Activated T-helper 1 cell treated with anti-CD3 and anti-CD28 coated beads, Interleukin-12 subunit alpha, Interleukin-12 subunit beta, Interleukin-2, Interleukin-4 antibody, amounts not matched to agents 30 ng/mL and 10 ng/mL and 1 ng/mL, durations not matched to agents 14 hours and 24 hours and 36 hours (primary cell): Measurements from ENCODE around the gene C16orf96. TPM values are rescaled to one million over a fixed set of nuclear protein-coding genes. Genes with fewer than 3 reads are reported as not detected.

Experiments
- DNase-seq: peaks from one replicate; pipeline ENCODE4 v3.0.0; 2021; ENCODE audit warnings: low spot score
- H3K27ac Mint-ChIP-seq: one replicate; pipeline ENCODE4 v1.8.0; 2021; ENCODE audit warnings: mild to moderate bottlenecking, mixed read lengths
- H3K27me3 Mint-ChIP-seq: one replicate; pipeline ENCODE4 v1.8.0; 2022; ENCODE audit warnings: mild to moderate bottlenecking, moderate library complexity, mixed read lengths; ENCODE audit not compliant: insufficient read depth
- H3K36me3 Mint-ChIP-seq: one replicate; pipeline ENCODE4 v1.8.0; 2021; ENCODE audit warnings: low read depth, mixed read lengths
- H3K4me1 Mint-ChIP-seq: one replicate; pipeline ENCODE4 v1.8.0; 2021; ENCODE audit warnings: low read depth, mixed read lengths
- H3K4me3 Mint-ChIP-seq: one replicate; pipeline ENCODE4 v1.8.0; 2021; ENCODE audit warnings: mild to moderate bottlenecking, moderate library complexity, mixed read lengths
- H3K9me3 Mint-ChIP-seq: one replicate; pipeline ENCODE4 v1.8.0; 2021; ENCODE audit warnings: mixed read lengths
- intact Hi-C: fragments of 100-400 bp; cut with micrococcal nuclease; formaldehyde crosslinking; loops from one replicate; pipeline ENCODE4 v1.15.1; 2024
- total RNA-seq: library from RNA; stranded (reverse); gene quantifications from 2 replicates; pipeline ENCODE4 v1.2.3, GENCODE V29; 2022

C16orf96 gene
- total RNA-seq, 1 donor from 2014 or later = not detected

- H3K9me3 Mint-ChIP-seq = no peaks in the 10 kb centered on the region
- no peak overlapping the region for H3K4me3 Mint-ChIP-seq
- intact Hi-C loops = no loop called here
- no peaks in the 10 kb centered on the region for H3K4me1 Mint-ChIP-seq
- no peak overlapping the region for H3K27ac Mint-ChIP-seq
- H3K36me3 Mint-ChIP-seq = no peaks in the 10 kb centered on the region
- no peaks in the 10 kb centered on the region for H3K27me3 Mint-ChIP-seq
- DNase-seq = no peak
Measured at GRCh38 chr16:4580250-4580649, 24.1 kb downstream of the C16orf96 start.

GRCh38 chr16:4583906-4584305 lies 27.8 kb downstream of the C16orf96 start:
- intact Hi-C loops = no loop called here
- Mint-ChIP-seq H3K36me3 (no peaks in the 10 kb centered on the region), H3K4me1 (no peaks in the 10 kb centered on the region), H3K27me3 (peaks cover 8% of the 10 kb centered on the region), H3K9me3 (no peaks in the 10 kb centered on the region), H3K27ac (no peak overlapping the region), H3K4me3 (no peak overlapping the region)
- no peak for DNase-seq

- Mint-ChIP-seq H3K36me3 (no peaks in the 10 kb centered on the region), H3K4me1 (no peaks in the 10 kb centered on the region), H3K27me3 (peaks cover 8% of the 10 kb centered on the region), H3K27ac (no peak overlapping the region), H3K4me3 (no peak overlapping the region), H3K9me3 (no peaks in the 10 kb centered on the region)
- DNase-seq = no peak
- intact Hi-C loops = no loop called here
Measured at GRCh38 chr16:4586291-4586690, 30.2 kb downstream of the C16orf96 start.

GRCh38 chr16:4588386-4588785 lies 32.2 kb downstream of the C16orf96 start:
- H3K27me3 Mint-ChIP-seq = peaks cover 8% of the 10 kb centered on the region
- no peak overlapping the region for H3K27ac Mint-ChIP-seq
- DNase-seq = no peak
- no peaks in the 10 kb centered on the region for H3K36me3 Mint-ChIP-seq
- H3K4me1 Mint-ChIP-seq = no peaks in the 10 kb centered on the region
- H3K9me3 Mint-ChIP-seq = no peaks in the 10 kb centered on the region
- intact Hi-C loops = no loop called here
- no peak overlapping the region for H3K4me3 Mint-ChIP-seq

- Mint-ChIP-seq H3K27ac (no peak overlapping the region), H3K4me3 (no peak overlapping the region), H3K27me3 (peaks cover 8% of the 10 kb centered on the region), H3K36me3 (no peaks in the 10 kb centered on the region), H3K4me1 (no peaks in the 10 kb centered on the region), H3K9me3 (no peaks in the 10 kb centered on the region)
- no peak for DNase-seq
- intact Hi-C loops = no loop called here
Measured at GRCh38 chr16:4588961-4589360, 32.8 kb downstream of the C16orf96 start.

GRCh38 chr16:4591191-4591590 lies 35.1 kb downstream of the C16orf96 start:
- intact Hi-C loops = no loop called here
- Mint-ChIP-seq H3K4me1 (no peaks in the 10 kb centered on the region), H3K9me3 (no peaks in the 10 kb centered on the region), H3K4me3 (no peak overlapping the region), H3K36me3 (no peaks in the 10 kb centered on the region), H3K27me3 (peaks cover 5% of the 10 kb centered on the region), H3K27ac (no peak overlapping the region)
- DNase-seq = no peak

GRCh38 chr16:4591706-4592470 lies 35.7 kb downstream of the C16orf96 start:
- Mint-ChIP-seq H3K36me3 (no peaks in the 10 kb centered on the region), H3K27me3 (peaks cover 2% of the 10 kb centered on the region), H3K4me1 (no peaks in the 10 kb centered on the region), H3K9me3 (no peaks in the 10 kb centered on the region), H3K27ac (no peak overlapping the region), H3K4me3 (no peak overlapping the region)
- DNase-seq = no peak
- intact Hi-C loops = no loop called here

- H3K4me3 Mint-ChIP-seq = no peak overlapping the region
- intact Hi-C loops = no loop called here
Measured at GRCh38 chr16:4593086-4593485, 36.9 kb downstream of the C16orf96 start.

GRCh38 chr16:4594433-4595410 lies 38.6 kb downstream of the C16orf96 start:
- no peak overlapping the region for H3K4me3 Mint-ChIP-seq
- no peak overlapping the region for H3K27ac Mint-ChIP-seq
- H3K36me3 Mint-ChIP-seq = no peaks in the 10 kb centered on the region
- H3K9me3 Mint-ChIP-seq = no peaks in the 10 kb centered on the region
- no peak for DNase-seq
- intact Hi-C loops = no loop called here
- peaks cover 8% of the 10 kb centered on the region for H3K27me3 Mint-ChIP-seq
- no peaks in the 10 kb centered on the region for H3K4me1 Mint-ChIP-seq

More at GRCh38 chr16:4593086-4593485, 36.9 kb downstream of the C16orf96 start:
- no peak overlapping the region for H3K27ac Mint-ChIP-seq
- DNase-seq = no peak
- H3K27me3 Mint-ChIP-seq = peaks cover 4% of the 10 kb centered on the region
- no peaks in the 10 kb centered on the region for H3K9me3 Mint-ChIP-seq
- H3K4me1 Mint-ChIP-seq = no peaks in the 10 kb centered on the region
- no peaks in the 10 kb centered on the region for H3K36me3 Mint-ChIP-seq

GRCh38 chr16:4597174-4597573 lies 41.0 kb downstream of the C16orf96 start:
- intact Hi-C loops = no loop called here
- Mint-ChIP-seq H3K9me3 (no peaks in the 10 kb centered on the region), H3K27ac (no peak overlapping the region)

GRCh38 chr16:4599037-4599436 lies 42.9 kb downstream of the C16orf96 start:
- H3K27ac Mint-ChIP-seq = no peak overlapping the region
- DNase-seq = no peak
- intact Hi-C loops = no loop called here
- no peaks in the 10 kb centered on the region for H3K36me3 Mint-ChIP-seq
- H3K9me3 Mint-ChIP-seq = no peaks in the 10 kb centered on the region
- no peaks in the 10 kb centered on the region for H3K4me1 Mint-ChIP-seq
- H3K27me3 Mint-ChIP-seq = peaks cover 8% of the 10 kb centered on the region
- H3K4me3 Mint-ChIP-seq = no peak overlapping the region

More at GRCh38 chr16:4597174-4597573, 41.0 kb downstream of the C16orf96 start:
- H3K27me3 Mint-ChIP-seq = peaks cover 8% of the 10 kb centered on the region
- no peaks in the 10 kb centered on the region for H3K36me3 Mint-ChIP-seq
- H3K4me3 Mint-ChIP-seq = no peak overlapping the region
- no peaks in the 10 kb centered on the region for H3K4me1 Mint-ChIP-seq
- DNase-seq = no peak

- H3K27me3 Mint-ChIP-seq = peaks cover 8% of the 10 kb centered on the region
- intact Hi-C loops = no loop called here
- DNase-seq = no peak
Measured at GRCh38 chr16:4599545-4599944, 43.4 kb downstream of the C16orf96 start.

More at GRCh38 chr16:4599545-4599944, 43.4 kb downstream of the C16orf96 start:
- Mint-ChIP-seq H3K4me1 (no peaks in the 10 kb centered on the region), H3K27ac (no peak overlapping the region), H3K36me3 (no peaks in the 10 kb centered on the region), H3K9me3 (no peaks in the 10 kb centered on the region), H3K4me3 (no peak overlapping the region)
